Activated naive CD4-positive, alpha-beta T cell treated with anti-CD3 and anti-CD28 coated beads, Interleukin-2, amount 10 ng/mL, durations not matched to agents 7 days and 5 days (primary cell): Measurements from ENCODE around the gene GALNT4.

Source experiments
- CTCF ChIA-PET: fragments of 350-600 bp; sonication (Branson Sonifier 250); formaldehyde crosslinking; loops from one replicate; lab custom pipeline; 2021; ENCODE audit warnings: antibody characterized with exemption; lab: Charles Lee
- DNase-seq: peaks from one replicate; pipeline ENCODE4 v3.0.0-alpha.2; 2020
- H3K27ac Mint-ChIP-seq: one replicate; pipeline ENCODE4 v1.8.0; 2021; ENCODE audit warnings: mild to moderate bottlenecking, moderate library complexity, mixed read lengths
- H3K27me3 Mint-ChIP-seq: one replicate; pipeline ENCODE4 v1.8.0; 2021; ENCODE audit warnings: mild to moderate bottlenecking, mixed read lengths
- H3K36me3 Mint-ChIP-seq: one replicate; pipeline ENCODE4 v1.8.0; 2021; ENCODE audit warnings: mixed read lengths
- H3K4me1 Mint-ChIP-seq: one replicate; pipeline ENCODE4 v1.8.0; 2021; ENCODE audit warnings: mixed read lengths
- H3K4me3 Mint-ChIP-seq: one replicate; pipeline ENCODE4 v1.8.0; 2021; ENCODE audit warnings: mild to moderate bottlenecking, moderate library complexity, mixed read lengths
- H3K9me3 Mint-ChIP-seq: one replicate; pipeline ENCODE4 v1.8.0; 2021; ENCODE audit warnings: mixed read lengths

Gene GALNT4

DNA sequence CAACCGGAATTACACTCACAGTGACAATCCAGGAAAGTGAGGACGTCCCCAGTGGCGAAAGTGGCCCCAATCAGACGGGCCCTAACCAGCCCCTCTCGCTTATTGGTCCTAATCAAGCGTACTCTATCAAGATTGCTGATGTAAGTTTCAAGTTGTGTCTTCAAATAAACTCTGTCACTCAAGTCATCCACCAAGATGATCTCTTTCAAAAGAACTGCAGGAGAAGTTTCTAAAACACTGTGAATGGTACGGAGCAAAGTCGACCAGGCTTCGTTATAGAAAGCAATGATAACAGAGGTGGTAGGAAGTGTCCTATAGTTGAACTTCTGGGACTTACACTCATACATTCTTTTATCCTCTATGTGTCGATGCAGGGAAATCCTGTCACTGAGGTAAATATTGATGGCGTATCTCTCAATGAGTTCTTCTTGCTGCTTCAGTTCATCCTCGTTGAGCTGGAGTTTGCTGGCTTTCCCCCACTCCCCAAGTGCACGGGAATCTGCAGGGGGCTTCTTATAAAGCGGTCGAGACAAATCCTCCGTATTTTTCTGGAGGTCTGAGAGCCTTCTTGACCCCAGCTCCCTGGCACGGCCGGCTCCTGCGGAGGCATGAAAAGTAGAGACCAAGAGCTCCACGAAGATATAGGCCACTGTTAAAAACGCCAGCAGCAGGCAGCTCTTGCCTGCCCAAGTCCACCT lies 604 bp downstream of the GALNT4 start:
- Mint-ChIP-seq H3K27ac (peak overlapping the region; percentile 92), H3K4me1 (peaks cover 62% of the 10 kb centered on the region), H3K27me3 (no peaks in the 10 kb centered on the region), H3K4me3 (peak overlapping the region; percentile 95), H3K9me3 (no peaks in the 10 kb centered on the region), H3K36me3 (peaks cover 40% of the 10 kb centered on the region)
- DNase-seq: peak; percentile 23
- CTCF ChIA-PET: interaction anchor here (0.6 to 10.3 kb wide), 14 partner anchors 12 to 942 kb away, joined by 3 to 125 read pairs (median 4); partner anchors contain the start of gene ATP2B1

DNA sequence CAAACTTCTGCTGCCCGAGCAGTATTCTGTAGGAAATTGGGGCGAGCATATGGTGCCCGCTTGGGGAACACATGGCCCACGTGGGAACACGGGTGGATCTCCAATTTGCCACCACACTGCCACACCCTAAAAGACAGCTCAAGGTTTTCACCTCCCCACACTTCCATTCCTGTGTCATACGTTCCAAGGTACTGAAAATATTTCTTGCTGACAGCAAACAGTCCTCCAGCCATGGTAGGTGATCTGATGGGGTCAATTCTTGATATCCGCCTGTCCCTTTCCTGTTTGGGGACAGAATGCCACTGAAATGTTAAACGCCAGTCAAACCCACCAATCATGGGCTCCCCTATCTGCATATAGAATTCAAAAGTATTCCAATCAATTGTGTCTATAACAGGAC lies 1.2 kb downstream of the GALNT4 start:
- CTCF ChIA-PET: interaction anchor here (1.9 to 10.3 kb wide), 3 partner anchors 54 to 505 kb away, joined by 7 to 125 read pairs (median 100); no protein-coding TSS in a partner anchor
- Mint-ChIP-seq H3K36me3 (peaks cover 44% of the 10 kb centered on the region), H3K4me1 (peaks cover 65% of the 10 kb centered on the region), H3K27me3 (no peaks in the 10 kb centered on the region), H3K9me3 (no peaks in the 10 kb centered on the region), H3K4me3 (peak overlapping the region; percentile 95), H3K27ac (peak overlapping the region; percentile 49)
- no peak for DNase-seq

DNA sequence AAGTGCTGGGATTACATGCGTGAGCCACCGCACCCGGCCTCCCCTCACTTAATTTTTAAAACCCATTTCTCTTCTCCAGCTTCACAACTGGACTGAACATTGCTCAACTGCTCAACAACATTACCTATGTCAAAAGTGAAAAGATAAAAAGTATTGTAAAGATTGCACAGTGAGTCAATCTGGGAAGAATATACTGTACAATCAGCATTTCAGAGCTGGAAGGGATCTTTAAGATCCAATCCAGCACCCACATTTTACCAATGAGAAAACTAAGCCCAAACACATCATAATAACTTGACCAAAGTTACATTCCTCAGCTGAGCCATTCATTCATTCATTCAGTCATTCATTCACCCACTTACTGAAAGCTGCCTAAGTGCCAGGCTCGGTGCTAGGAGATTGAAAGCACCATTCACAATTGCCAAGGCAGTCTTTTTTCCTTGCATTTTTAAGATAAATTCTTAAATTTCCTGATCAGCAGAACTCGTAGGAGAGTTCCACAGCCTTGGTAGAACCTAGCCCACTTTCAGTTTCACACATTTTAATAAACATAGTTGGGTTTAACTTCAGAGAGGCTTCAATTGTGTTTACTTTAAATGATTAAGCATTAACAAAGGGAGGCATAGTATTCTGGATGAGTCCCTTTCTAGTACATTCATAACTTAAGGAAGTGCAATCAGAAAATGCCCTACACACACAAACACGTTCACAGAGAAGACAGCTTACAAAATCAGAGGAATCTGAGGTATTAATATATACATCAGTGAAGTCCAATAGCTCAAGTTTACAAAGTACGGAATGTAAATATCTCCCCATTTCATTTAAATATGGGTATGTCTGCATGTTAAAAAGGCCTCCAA lies 3.0 kb downstream of the GALNT4 start:
- peaks cover 50% of the 10 kb centered on the region for H3K4me1 Mint-ChIP-seq
- H3K4me3 Mint-ChIP-seq: peak overlapping the region; percentile 55
- H3K36me3 Mint-ChIP-seq: peaks cover 46% of the 10 kb centered on the region
- CTCF ChIA-PET: interaction anchor here (1.2 to 10.3 kb wide), 3 partner anchors 9 to 503 kb away, joined by 5 to 125 read pairs (median 100); no protein-coding TSS in a partner anchor
- H3K27ac Mint-ChIP-seq: peak overlapping the region; percentile 11
- no peaks in the 10 kb centered on the region for H3K9me3 Mint-ChIP-seq
- no peak for DNase-seq
- no peaks in the 10 kb centered on the region for H3K27me3 Mint-ChIP-seq

DNA sequence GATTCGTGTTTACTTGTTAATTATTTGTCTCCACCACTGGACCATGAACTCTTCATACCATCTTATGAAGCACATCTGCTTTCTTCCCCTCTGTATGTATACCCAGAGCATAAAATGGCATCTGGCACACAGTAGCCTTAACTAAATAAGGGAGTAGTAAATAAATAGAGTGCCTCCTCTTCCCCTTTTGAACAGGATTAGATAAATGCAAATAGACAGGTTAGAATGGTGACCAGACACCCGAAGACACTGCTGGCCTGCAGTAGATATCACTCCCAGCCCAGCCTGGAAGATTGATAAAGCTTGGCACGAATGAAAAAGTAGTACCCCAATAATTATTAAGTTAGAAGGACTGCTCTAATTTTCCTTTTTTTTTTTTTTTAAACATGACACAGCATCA lies 6.9 kb downstream of the GALNT4 start:
- Mint-ChIP-seq H3K4me1 (peaks cover 34% of the 10 kb centered on the region), H3K4me3 (no peak overlapping the region), H3K27me3 (no peaks in the 10 kb centered on the region), H3K9me3 (no peaks in the 10 kb centered on the region), H3K36me3 (peaks cover 28% of the 10 kb centered on the region), H3K27ac (no peak overlapping the region)
- no peak for DNase-seq
- CTCF ChIA-PET: interaction anchor here (0.7 to 2.3 kb wide), 4 partner anchors 7 to 57 kb away, joined by 3 to 9 read pairs (median 3); partner anchors contain the start of gene GALNT4

DNA sequence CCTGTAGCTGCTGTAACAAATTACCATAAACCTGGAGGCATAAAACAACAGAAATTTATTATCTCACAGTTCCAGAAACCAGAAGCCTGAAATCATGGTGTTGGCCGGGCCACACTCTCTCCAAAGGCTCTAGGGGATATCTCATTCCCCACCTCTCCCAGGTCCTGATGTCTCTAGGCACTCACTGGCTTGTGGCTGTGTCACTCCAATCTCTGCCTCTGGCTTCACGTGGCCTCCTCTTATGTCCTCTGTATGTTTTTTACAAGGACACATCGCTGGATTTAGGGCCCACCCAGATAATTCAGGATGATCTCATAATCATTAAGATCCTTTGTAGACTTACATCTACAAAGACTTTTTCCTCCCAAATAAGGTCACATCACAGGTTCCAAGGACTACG lies 8.0 kb downstream of the GALNT4 start:
- Mint-ChIP-seq H3K9me3 (no peaks in the 10 kb centered on the region), H3K36me3 (peaks cover 19% of the 10 kb centered on the region), H3K4me3 (no peak overlapping the region), H3K27me3 (no peaks in the 10 kb centered on the region), H3K4me1 (peaks cover 23% of the 10 kb centered on the region), H3K27ac (no peak overlapping the region)
- CTCF ChIA-PET: interaction anchor here (0.6 to 1.1 kb wide), 3 partner anchors 8 to 27 kb away, joined by 3 read pairs; partner anchors contain the start of gene GALNT4
- DNase-seq: no peak

DNA sequence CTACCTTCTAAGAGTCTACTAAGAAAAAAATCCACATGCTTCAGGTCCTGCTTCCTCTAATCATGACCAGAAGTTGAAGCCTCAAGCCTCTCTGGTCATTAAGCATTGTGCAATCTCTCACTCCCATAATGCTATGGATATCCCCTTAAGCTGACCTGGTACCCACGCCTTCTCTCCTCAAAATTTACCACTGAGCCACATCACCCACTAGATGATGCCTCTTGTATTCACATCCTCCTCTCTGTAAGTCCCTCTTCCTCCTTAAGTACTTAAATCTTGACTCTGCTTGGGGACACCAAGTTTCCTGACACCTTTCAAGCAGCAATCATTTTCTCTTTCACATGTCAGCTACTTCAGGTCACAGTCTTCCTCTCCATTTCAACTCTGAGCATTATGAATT lies 9.8 kb downstream of the GALNT4 start:
- CTCF ChIA-PET: interaction anchor here (1.2 kb wide), 1 partner anchor 11 kb away, joined by 3 read pairs; the partner anchor contains the start of genes GALNT4 and POC1B

DNA sequence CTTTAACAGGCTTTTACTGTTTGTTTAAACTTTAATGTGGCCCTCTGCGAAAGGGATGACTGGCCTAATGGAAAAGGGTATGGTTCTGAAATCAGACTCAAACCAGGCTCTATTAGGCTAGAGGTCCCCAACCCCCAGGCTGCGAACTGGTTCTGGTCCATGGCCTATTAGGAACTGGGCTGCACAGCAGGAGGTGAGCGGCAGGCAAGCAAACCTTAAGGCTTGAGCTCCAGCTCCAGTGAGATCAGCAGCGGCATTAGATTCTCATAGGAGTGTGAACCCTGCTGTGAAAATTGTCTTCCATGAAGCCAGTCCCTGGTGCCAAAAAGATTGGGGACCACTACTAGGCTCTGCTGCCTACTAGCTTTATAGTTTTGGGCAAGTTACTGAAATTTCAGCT lies 11.1 kb downstream of the GALNT4 start:
- Mint-ChIP-seq H3K4me1 (peaks cover 12% of the 10 kb centered on the region), H3K27me3 (no peaks in the 10 kb centered on the region), H3K4me3 (no peak overlapping the region), H3K27ac (no peak overlapping the region), H3K9me3 (no peaks in the 10 kb centered on the region), H3K36me3 (peaks cover 8% of the 10 kb centered on the region)
- CTCF ChIA-PET: interaction anchor here (0.9 to 1.5 kb wide), 4 partner anchors 8 to 496 kb away, joined by 3 to 5 read pairs (median 4); partner anchors contain the start of gene POC1B
- no peak for DNase-seq

More for the DNA sequence above, 9.8 kb downstream of the GALNT4 start:
- Mint-ChIP-seq H3K27me3 (no peaks in the 10 kb centered on the region), H3K4me3 (no peak overlapping the region), H3K27ac (no peak overlapping the region), H3K4me1 (peaks cover 18% of the 10 kb centered on the region), H3K36me3 (peaks cover 14% of the 10 kb centered on the region), H3K9me3 (no peaks in the 10 kb centered on the region)
- DNase-seq: no peak

DNA sequence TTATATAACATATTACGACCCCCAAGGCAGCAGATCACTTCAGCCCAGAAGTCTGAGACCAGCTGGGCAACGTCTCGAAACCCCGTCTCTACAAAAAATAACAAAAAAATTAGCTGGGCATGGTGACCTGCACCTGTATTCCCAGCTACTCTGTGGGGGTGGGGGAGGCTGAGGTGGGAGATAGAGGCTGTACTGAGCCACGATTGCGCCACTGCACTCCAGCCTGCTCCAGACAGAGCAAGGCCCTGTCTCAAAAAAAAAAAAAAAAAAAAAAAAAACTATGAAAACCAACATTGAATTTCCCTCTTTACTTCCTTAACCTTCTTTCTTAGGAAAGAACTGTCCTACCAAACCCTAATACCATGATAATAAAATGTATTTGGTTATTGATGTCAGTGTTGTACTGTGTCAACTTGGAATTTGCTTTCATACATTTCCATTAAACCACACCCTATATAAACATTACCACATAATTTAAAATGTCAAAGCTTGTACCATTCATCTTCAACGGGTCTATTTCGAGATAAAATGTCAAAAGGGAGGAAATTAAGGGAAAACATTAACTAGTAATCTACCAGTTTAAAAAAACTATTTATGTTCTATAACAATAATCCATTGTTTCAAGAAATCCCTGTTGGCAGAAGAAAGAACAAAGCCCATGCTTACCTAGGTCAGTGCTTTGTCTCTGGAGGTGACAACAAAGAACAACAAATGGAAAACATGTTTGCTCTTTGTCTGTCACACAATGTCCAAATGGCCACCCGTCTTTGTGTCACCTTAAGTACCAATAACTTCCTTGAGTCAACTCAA lies 17.4 kb downstream of the GALNT4 start:
- CTCF ChIA-PET: interaction anchor here (1.0 kb wide), 1 partner anchor 21 kb away, joined by 5 read pairs; no protein-coding TSS in a partner anchor

DNA sequence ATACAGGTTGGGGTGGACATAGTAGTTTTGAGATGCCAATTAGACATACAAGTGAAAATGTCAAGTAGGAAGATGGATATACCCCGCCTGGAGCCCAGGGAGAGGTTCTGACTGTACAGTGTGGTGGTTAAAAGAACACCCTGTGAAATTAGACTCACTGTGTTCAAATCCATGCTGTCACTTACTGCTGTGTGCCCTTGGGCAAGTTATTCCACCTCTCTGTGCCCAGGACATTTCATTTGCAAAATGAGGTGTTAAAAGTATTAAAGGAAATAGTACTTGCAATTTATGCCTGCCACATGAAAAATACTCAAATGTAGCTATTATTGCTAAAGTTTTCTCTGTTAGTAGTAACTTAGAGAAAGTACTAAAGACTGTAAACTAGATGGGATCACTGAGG lies 18.5 kb downstream of the GALNT4 start:
- CTCF ChIA-PET: interaction anchor here (1.0 to 1.4 kb wide), 2 partner anchors 35 to 44 kb away, joined by 3 read pairs; no protein-coding TSS in a partner anchor
- no peak overlapping the region for H3K27ac Mint-ChIP-seq

More for the DNA sequence above, 17.4 kb downstream of the GALNT4 start:
- Mint-ChIP-seq H3K4me3 (no peak overlapping the region), H3K36me3 (peaks cover 8% of the 10 kb centered on the region), H3K27me3 (no peaks in the 10 kb centered on the region), H3K27ac (no peak overlapping the region), H3K9me3 (no peaks in the 10 kb centered on the region), H3K4me1 (peaks cover 5% of the 10 kb centered on the region)
- DNase-seq: no peak

DNA sequence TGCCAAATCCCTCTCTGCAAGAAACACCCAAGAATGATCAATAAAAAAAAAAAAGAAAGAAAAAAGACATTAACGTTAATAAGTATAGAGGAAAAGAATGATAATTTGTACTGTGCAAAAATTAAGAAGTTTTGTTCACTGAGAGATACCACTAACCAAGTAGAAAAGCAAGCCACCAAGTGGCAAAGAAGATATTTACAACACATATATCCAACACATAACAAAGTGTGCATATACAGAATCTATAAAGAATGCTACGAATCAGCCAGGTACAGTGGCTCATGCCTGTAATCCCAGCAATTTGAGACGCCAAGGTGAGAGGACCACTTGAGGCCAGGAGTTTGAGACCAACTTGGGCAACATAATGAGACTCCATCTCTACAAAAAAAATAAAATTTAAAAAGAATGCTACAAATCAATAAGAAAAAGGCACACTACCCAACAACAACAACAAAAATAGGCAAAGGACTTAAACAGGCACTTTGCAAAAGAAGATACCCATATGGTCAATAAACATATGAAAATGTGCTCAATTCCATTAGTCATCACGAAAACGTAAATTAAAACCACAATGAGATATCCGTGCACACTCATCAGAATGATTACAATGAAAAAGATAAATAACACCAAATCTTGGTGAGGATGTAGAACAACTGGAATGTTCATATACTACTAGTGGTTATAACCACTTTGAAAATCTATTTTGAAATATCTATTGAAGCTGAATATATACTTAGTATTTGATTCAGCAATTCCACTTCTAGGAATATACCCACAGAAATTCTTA lies 19.8 kb downstream of the GALNT4 start:
- Mint-ChIP-seq H3K27me3 (no peaks in the 10 kb centered on the region), H3K9me3 (no peaks in the 10 kb centered on the region), H3K4me1 (no peaks in the 10 kb centered on the region), H3K36me3 (peaks cover 15% of the 10 kb centered on the region), H3K4me3 (no peak overlapping the region), H3K27ac (no peak overlapping the region)
- CTCF ChIA-PET: interaction anchor here (1.0 to 1.4 kb wide), 2 partner anchors 34 to 43 kb away, joined by 3 read pairs; no protein-coding TSS in a partner anchor
- no peak for DNase-seq

More for the DNA sequence above, 18.5 kb downstream of the GALNT4 start:
- Mint-ChIP-seq H3K27me3 (no peaks in the 10 kb centered on the region), H3K4me3 (no peak overlapping the region), H3K36me3 (peaks cover 12% of the 10 kb centered on the region), H3K9me3 (no peaks in the 10 kb centered on the region), H3K4me1 (peaks cover 5% of the 10 kb centered on the region)
- no peak for DNase-seq

DNA sequence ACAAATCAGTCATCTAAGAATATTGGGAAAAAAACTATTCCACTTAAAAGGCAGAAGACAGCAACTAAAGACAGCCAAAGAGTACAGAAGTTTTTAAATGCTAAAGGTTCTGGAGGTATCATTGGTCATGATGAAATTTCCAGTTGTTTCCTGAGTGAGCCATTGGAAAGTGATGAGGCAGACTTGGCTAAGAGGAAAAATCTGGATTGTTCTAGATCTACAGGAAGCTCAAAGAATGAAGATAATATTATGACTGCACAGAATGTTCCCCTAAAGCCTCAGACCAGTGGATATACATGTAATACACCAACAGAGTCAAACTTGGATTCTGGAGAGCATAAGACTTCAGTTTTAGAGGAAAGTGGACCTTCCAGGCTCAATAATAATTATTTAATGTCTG lies 22.8 kb downstream of the GALNT4 start:
- DNase-seq: no peak
- H3K36me3 Mint-ChIP-seq: peaks cover 24% of the 10 kb centered on the region
- H3K4me1 Mint-ChIP-seq: no peaks in the 10 kb centered on the region
- no peaks in the 10 kb centered on the region for H3K27me3 Mint-ChIP-seq
- H3K9me3 Mint-ChIP-seq: no peaks in the 10 kb centered on the region
- CTCF ChIA-PET: no interaction called here
- no peak overlapping the region for H3K4me3 Mint-ChIP-seq
- H3K27ac Mint-ChIP-seq: no peak overlapping the region

DNA sequence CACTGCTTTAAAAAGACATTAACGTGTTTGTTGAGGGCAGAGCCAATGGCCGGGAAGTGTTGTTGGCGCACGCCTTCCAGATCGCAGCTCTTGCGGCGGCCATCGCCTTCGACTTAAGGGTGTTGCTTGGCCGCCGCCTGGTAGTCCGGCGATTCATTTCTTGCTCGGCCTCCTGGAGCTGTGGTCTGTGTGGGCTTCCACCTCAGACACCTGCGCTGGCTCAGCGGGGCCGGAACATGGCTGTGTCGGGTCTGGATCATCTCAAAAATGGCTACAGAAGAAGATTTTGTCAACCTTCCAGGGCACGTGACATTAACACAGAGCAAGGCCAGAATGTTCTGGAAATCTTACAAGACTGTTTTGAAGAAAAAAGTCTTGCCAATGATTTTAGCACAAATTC lies 24.7 kb downstream of the GALNT4 start:
- H3K9me3 Mint-ChIP-seq: no peaks in the 10 kb centered on the region
- DNase-seq: no peak
- H3K27ac Mint-ChIP-seq: no peak overlapping the region
- H3K27me3 Mint-ChIP-seq: no peaks in the 10 kb centered on the region
- peaks cover 34% of the 10 kb centered on the region for H3K36me3 Mint-ChIP-seq
- peaks cover 6% of the 10 kb centered on the region for H3K4me1 Mint-ChIP-seq
- no peak overlapping the region for H3K4me3 Mint-ChIP-seq
- CTCF ChIA-PET: interaction anchor here (1.0 kb wide), 1 partner anchor 13 kb away, joined by 4 read pairs; no protein-coding TSS in a partner anchor
